Measurements from ENCODE around the gene SH2D3C.
"Not testable (repeated sequence)": the region's sequence is repeated elsewhere in the genome, so short reads cannot be mapped to it uniquely, and the experiment has no call there.

SH2D3C gene

GRCh38 chr9:127763918-127764384 lies 14.5 kb downstream of the SH2D3C start:
- no peak for DNase-seq (ENCODE audit: low read depth)

DNA sequence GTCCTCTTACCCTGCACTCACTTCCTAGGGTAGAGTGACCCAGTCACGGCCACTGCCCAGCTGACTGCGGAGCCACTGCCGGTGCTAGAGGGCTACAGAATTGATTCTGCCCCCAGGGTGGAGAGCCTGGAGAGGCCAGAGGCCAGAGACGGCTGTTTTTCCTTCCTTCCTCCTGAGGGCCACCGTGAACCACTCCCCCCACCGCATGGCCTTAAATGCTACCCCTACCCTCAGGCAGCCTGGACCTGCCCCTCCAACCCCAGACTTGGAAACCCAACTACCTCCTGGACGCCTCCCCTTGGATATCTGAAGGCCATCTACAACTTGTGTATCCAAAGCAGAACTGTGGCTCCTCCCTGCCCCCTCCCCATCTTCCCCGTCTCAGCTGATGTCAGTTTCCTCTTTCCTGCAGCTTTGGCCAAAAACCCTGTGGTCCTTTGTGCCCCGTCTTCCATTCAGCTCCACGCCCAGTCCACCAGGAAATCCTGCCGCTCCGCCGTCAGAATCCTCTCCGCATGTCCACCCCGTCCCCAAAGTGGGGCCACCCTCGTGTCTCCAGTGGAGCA lies 16.3 kb downstream of the SH2D3C start:
- no peak for DNase-seq (ENCODE audit: low read depth)

- DNase-seq (ENCODE audit: low read depth), result no peak
Measured at GRCh38 chr9:127761491-127761956, 16.9 kb downstream of the SH2D3C start.

DNA sequence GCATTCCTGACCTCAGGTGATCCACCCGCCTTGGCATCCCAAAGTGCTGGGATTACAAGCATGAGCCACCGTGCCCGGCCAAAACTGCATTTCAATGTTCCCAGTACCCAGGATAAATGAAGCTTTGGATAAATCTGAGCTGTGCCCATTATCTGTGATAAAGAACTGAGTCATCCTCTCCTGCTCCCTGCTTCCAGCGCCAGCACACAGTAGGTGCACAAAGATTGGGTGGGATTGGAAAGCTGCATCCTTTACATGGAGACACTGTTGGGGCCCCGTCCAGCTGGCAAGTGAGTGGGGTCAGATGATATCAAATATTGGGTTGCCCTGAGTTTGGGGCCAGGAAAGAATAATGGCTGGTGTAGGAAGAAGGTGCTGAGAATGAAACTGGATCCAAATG lies 17.4 kb downstream of the SH2D3C start:
- no peak for DNase-seq (ENCODE audit: low read depth)

DNA sequence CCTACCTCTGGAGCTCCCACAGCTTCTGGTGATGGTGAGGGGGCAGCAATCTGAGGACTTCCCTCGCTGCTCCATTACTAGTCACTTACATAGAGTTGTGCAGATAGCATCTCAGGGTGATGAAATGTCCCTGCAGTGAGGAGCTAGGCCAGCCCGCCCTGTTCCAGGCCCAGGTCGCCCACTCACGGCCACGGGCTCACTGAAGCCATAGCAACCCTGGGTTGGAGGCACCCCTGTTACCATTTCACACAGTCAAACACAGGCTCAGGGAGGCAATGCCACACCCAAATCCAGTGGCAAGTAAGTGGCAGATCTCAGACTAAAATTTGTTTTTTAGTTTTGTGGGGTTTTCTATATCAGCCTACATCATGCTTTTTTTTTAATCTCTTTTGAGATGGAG lies 19.6 kb downstream of the SH2D3C start:
- no peak for DNase-seq (ENCODE audit: low read depth)

DNA sequence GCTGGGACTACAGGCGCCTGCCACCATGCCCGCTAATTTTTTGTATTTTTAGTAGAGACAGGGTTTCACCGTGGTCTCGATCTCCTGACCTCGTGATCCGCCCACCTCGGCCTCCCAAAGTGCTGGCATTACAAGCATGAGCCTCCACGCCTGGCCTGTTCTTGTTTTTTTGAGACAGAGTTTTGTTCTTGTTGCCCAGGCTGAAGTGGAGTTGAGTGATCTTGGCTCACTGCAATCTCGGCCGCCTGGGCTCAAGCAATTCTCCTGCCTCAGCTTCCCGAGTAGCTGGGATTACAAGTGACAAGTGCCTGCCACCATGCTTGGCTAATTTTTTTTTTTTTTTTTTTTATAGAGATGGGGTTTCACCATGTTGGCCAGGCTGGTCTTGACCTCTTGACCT lies 21.7 kb downstream of the SH2D3C start:
- not testable (repeated sequence) for DNase-seq (ENCODE audit: low read depth)

GRCh38 chr9:127756233-127756632 lies 22.2 kb downstream of the SH2D3C start:
- DNase-seq (ENCODE audit: low read depth), result no peak

DNA sequence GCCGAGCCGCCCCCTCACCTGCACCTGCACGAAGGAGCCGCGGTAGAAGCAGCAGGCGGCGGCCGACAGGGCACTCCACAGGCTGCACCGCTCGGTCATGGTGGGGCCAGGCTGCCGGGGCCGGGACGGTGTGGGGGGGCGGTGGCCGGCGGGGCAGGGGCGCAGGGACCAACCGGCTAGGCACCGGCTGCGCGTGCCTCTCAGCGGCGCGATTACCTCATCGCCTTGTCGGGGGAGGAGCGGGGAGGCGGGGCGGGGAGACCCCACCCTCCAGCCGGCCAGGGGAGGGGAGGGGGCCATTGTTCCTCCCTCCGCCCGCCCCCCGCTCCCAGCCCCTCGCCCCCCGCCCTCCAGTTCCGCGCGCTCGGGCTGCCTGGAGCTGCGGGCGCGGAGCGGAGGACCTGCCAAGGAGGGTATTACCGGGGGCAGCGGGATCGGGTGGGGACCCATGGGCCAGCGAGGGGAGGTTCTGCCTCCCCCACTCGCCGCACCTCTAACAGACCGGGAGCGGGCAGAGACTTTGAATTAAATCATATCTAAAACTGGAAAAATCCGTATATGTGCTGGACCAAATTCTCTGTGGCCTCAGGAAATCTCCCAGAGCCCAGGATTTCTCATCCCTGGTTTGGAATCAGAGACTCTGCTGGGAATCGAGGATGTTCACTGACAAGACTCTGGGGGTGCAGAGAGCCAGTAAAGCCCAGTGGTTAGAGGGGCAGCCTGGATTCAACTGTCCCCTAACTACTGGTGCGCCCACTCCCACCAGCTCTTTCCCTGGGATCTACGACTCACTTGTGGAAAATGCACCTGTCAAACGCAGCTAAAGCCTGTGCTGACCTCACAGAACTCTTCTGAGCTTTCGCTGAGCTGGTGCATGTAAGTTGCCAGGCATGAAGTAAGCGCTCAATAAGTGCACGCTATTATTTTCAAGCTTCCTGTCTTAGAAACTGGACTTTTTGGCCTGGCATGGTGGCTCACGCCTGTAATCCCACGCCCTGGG lies 23.1 kb downstream of the SH2D3C start:
- DNase-seq (ENCODE audit: low read depth), result no peak

- DNase-seq (ENCODE audit: low read depth), result no peak
Measured at GRCh38 chr9:127754099-127755060, 24.1 kb downstream of the SH2D3C start.

- no peak for DNase-seq (ENCODE audit: low read depth)
Measured at GRCh38 chr9:127753622-127754021, 24.8 kb downstream of the SH2D3C start.

DNA sequence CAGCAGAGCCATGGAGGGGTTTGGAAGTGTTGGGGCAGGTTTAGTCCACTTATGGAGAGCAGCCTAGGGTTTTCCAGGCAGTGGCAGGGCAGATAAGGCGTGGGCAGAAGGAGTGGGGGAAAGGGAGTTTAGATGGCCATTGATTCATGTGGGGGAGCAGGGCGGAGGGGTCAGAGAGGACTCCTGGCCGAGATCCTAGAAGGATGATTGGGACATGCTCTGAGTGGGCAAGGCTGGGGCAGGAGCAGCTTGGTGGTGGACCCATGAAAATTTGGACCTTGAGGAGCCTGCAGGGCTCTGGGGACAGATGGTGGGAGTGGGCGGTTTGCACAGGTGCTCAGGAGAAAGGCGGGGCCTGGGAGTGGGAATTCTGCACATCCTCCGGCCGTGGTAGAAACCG lies 25.3 kb downstream of the SH2D3C start:
- no peak for DNase-seq (ENCODE audit: low read depth)

DNA sequence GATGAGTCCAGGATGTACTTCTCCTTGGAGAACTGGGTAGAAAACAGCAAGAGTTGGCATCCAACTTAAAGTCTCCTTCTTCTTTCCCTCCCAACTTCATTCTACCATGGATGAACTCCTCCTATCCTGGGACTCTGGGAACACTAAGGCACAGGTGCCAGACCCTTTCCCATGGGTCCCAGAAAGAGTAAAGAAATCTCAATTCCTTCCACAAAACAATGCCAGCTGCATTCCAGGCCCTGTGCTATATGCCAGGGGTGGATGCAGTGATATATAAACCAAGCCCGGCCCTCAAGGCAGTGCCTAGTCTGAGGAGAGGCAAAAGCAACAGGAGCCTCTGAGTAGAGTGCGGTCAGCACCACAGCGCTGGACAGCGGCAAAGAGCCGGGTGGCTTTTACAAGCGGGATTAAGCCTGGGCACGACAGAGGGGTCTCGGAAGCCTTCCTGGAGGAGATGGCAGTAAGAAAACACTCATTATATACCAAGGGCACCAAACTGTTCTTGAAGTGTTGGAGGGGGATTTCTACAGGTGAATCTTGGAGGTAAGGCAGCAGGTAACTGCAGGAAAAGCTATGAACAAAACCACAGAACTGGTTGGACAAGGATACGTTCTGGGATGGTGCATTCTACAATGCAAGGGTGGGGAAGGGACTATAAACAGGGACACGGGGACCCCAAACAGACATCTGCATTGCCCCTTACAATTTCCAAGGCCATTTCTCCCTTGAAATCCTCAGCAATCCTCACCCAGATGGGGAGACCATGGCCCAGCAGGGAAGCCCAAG lies 27.0 kb downstream of the SH2D3C start:
- DNase-seq (ENCODE audit: low read depth), result no peak

GRCh38 chr9:127749090-127749787 lies 29.2 kb downstream of the SH2D3C start:
- no peak for DNase-seq (ENCODE audit: low read depth)

- DNase-seq (ENCODE audit: low read depth), result no peak
Measured at GRCh38 chr9:127746959-127747569, 31.4 kb downstream of the SH2D3C start.

GRCh38 chr9:127744398-127745110 lies 33.9 kb downstream of the SH2D3C start:
- no peak for DNase-seq (ENCODE audit: low read depth)

GRCh38 chr9:127742435-127743088 lies 35.9 kb downstream of the SH2D3C start:
- peak; percentile 77 for DNase-seq (ENCODE audit: low read depth)

- peak; percentile 18 for DNase-seq (ENCODE audit: low read depth)
Measured at GRCh38 chr9:127741831-127742434, 36.5 kb downstream of the SH2D3C start.

GRCh38 chr9:127739614-127740330 lies 38.7 kb downstream of the SH2D3C start:
- DNase-seq (ENCODE audit: low read depth), result no peak
